MG63 (cell line): Measurements from ENCODE around the gene SNAI3. TPM values are rescaled to one million over a fixed set of nuclear protein-coding genes. Genes with fewer than 3 reads are reported as not detected.

Experiments
- DNase-seq: peaks from one replicate; pipeline ENCODE4 v3.0.0-alpha.2; 2020
- H3K27me3 ChIP-seq: fragments of 250-450 bp; sonication (Bioruptor Pico); 2 replicates; pipeline ENCODE4 v1.5.1; 2020; ENCODE audit warnings: mild to moderate bottlenecking, moderate library complexity
- H3K36me3 ChIP-seq: fragments of 250-450 bp; sonication (Bioruptor Pico); 2 replicates; pipeline ENCODE4 v1.5.1; 2020; ENCODE audit warnings: mild to moderate bottlenecking, moderate library complexity
- H3K4me3 ChIP-seq: fragments of 250-450 bp; sonication (Bioruptor Pico); 2 replicates; pipeline ENCODE4 v1.5.1; 2020; ENCODE audit warnings: mild to moderate bottlenecking, moderate library complexity
- H3K9me3 ChIP-seq: fragments of 250-450 bp; sonication (Bioruptor Pico); 2 replicates; pipeline ENCODE4 v1.5.1; 2020; ENCODE audit warnings: mild to moderate bottlenecking, moderate library complexity
- total RNA-seq: library from RNA; depleted of rRNA; stranded (reverse); fragments of >200 nt; shearing (Covaris generic); gene quantifications from 2 replicates; pipeline ENCODE4 v1.2.3, GENCODE V29; 2014; ENCODE audit warnings: low replicate concordance; rRNA removed

SNAI3 gene
- not detected in 2 replicates for total RNA-seq

GRCh38 chr16:88686439-88687253 lies at the start of gene SNAI3:
Gene SNAI3, minus strand, starts transcription at chr16:88686507. Its CDS starts 101 bp downstream, at chr16:88686406.
- peak; percentile 57 for DNase-seq
- Histone ChIP-seq H3K4me3 (peak within 1 kb of the TSS; percentile 33), H3K9me3 (no peaks in the 10 kb centered on the region), H3K27me3 (no peaks in the 10 kb centered on the region), H3K36me3 (no peaks in the 10 kb centered on the region)

- Histone ChIP-seq H3K9me3 (no peaks in the 10 kb centered on the region), H3K4me3 (no peak overlapping the region), H3K27me3 (no peaks in the 10 kb centered on the region), H3K36me3 (peaks cover 4% of the 10 kb centered on the region)
- no peak for DNase-seq
Observed at GRCh38 chr16:88736088-88736487, 49.8 kb upstream of the SNAI3 start.

- Histone ChIP-seq H3K9me3 (no peaks in the 10 kb centered on the region), H3K36me3 (peaks cover 6% of the 10 kb centered on the region), H3K27me3 (no peaks in the 10 kb centered on the region), H3K4me3 (no peak overlapping the region)
- DNase-seq = no peak
Observed at GRCh38 chr16:88735616-88736015, 49.3 kb upstream of the SNAI3 start.

GRCh38 chr16:88735121-88735520 lies 48.8 kb upstream of the SNAI3 start:
- peaks cover 6% of the 10 kb centered on the region for H3K36me3 ChIP-seq

GRCh38 chr16:88734361-88734728 lies 48.0 kb upstream of the SNAI3 start:
- H3K9me3 ChIP-seq = no peaks in the 10 kb centered on the region
- H3K36me3 ChIP-seq = peaks cover 6% of the 10 kb centered on the region
- H3K27me3 ChIP-seq = no peaks in the 10 kb centered on the region
- no peak overlapping the region for H3K4me3 ChIP-seq
- DNase-seq = no peak

More at GRCh38 chr16:88735121-88735520, 48.8 kb upstream of the SNAI3 start:
- DNase-seq = no peak
- no peak overlapping the region for H3K4me3 ChIP-seq
- no peaks in the 10 kb centered on the region for H3K9me3 ChIP-seq
- no peaks in the 10 kb centered on the region for H3K27me3 ChIP-seq

- no peaks in the 10 kb centered on the region for H3K9me3 ChIP-seq
- DNase-seq = no peak
- peaks cover 6% of the 10 kb centered on the region for H3K36me3 ChIP-seq
- no peaks in the 10 kb centered on the region for H3K27me3 ChIP-seq
- H3K4me3 ChIP-seq = no peak overlapping the region
Observed at GRCh38 chr16:88733630-88734360, 47.5 kb upstream of the SNAI3 start.

- no peaks in the 10 kb centered on the region for H3K9me3 ChIP-seq
- DNase-seq = no peak
- H3K4me3 ChIP-seq = no peak overlapping the region
- peaks cover 6% of the 10 kb centered on the region for H3K36me3 ChIP-seq
- no peaks in the 10 kb centered on the region for H3K27me3 ChIP-seq
Observed at GRCh38 chr16:88732961-88733294, 46.6 kb upstream of the SNAI3 start.

- no peak for DNase-seq
- peaks cover 6% of the 10 kb centered on the region for H3K36me3 ChIP-seq
- no peak overlapping the region for H3K4me3 ChIP-seq
- H3K9me3 ChIP-seq = no peaks in the 10 kb centered on the region
- no peaks in the 10 kb centered on the region for H3K27me3 ChIP-seq
Observed at GRCh38 chr16:88732172-88732960, 46.1 kb upstream of the SNAI3 start.

- Histone ChIP-seq H3K9me3 (no peaks in the 10 kb centered on the region), H3K27me3 (no peaks in the 10 kb centered on the region), H3K36me3 (peaks cover 5% of the 10 kb centered on the region), H3K4me3 (no peak overlapping the region)
- peak; percentile 22 for DNase-seq
Observed at GRCh38 chr16:88731699-88732098, 45.4 kb upstream of the SNAI3 start.

- Histone ChIP-seq H3K9me3 (no peaks in the 10 kb centered on the region), H3K4me3 (no peak overlapping the region), H3K36me3 (peaks cover 5% of the 10 kb centered on the region), H3K27me3 (no peaks in the 10 kb centered on the region)
- no peak for DNase-seq
Observed at GRCh38 chr16:88730632-88731607, 44.6 kb upstream of the SNAI3 start.

GRCh38 chr16:88727871-88728270 lies 41.6 kb upstream of the SNAI3 start:
- DNase-seq = no peak
- Histone ChIP-seq H3K9me3 (no peaks in the 10 kb centered on the region), H3K36me3 (peaks cover 5% of the 10 kb centered on the region), H3K27me3 (no peaks in the 10 kb centered on the region), H3K4me3 (no peak overlapping the region)

GRCh38 chr16:88726981-88727380 lies 40.7 kb upstream of the SNAI3 start:
- Histone ChIP-seq H3K36me3 (peaks cover 5% of the 10 kb centered on the region), H3K27me3 (no peaks in the 10 kb centered on the region), H3K4me3 (no peak overlapping the region), H3K9me3 (no peaks in the 10 kb centered on the region)
- DNase-seq = no peak

- H3K36me3 ChIP-seq = peaks cover 5% of the 10 kb centered on the region
- H3K4me3 ChIP-seq = no peak overlapping the region
- H3K9me3 ChIP-seq = no peaks in the 10 kb centered on the region
- DNase-seq = no peak
- no peaks in the 10 kb centered on the region for H3K27me3 ChIP-seq
Observed at GRCh38 chr16:88726408-88726749, 40.1 kb upstream of the SNAI3 start.

- Histone ChIP-seq H3K9me3 (no peaks in the 10 kb centered on the region), H3K4me3 (no peak overlapping the region), H3K36me3 (peaks cover 3% of the 10 kb centered on the region; the same call in 1 of the 2 replicates), H3K27me3 (no peaks in the 10 kb centered on the region)
- DNase-seq = no peak
Observed at GRCh38 chr16:88725609-88726407, 39.5 kb upstream of the SNAI3 start.

- H3K27me3 ChIP-seq = no peaks in the 10 kb centered on the region
- no peak overlapping the region for H3K4me3 ChIP-seq
- H3K9me3 ChIP-seq = no peaks in the 10 kb centered on the region
- DNase-seq = no peak
- peaks cover 3% of the 10 kb centered on the region for H3K36me3 ChIP-seq
Observed at GRCh38 chr16:88724855-88725555, 38.7 kb upstream of the SNAI3 start.
